ENCODE results near the gene GLS. TPM values are rescaled to one million over a fixed set of nuclear protein-coding genes. Genes with fewer than 3 reads are reported as not detected.
"Not testable (repeated sequence)": the region's sequence is repeated elsewhere in the genome, so short reads cannot be mapped to it uniquely, and the experiment has no call there.

GLS gene
- total RNA-seq, 4 donors from 2014 or later: 111 to 235 (median 146) TPM

DNA sequence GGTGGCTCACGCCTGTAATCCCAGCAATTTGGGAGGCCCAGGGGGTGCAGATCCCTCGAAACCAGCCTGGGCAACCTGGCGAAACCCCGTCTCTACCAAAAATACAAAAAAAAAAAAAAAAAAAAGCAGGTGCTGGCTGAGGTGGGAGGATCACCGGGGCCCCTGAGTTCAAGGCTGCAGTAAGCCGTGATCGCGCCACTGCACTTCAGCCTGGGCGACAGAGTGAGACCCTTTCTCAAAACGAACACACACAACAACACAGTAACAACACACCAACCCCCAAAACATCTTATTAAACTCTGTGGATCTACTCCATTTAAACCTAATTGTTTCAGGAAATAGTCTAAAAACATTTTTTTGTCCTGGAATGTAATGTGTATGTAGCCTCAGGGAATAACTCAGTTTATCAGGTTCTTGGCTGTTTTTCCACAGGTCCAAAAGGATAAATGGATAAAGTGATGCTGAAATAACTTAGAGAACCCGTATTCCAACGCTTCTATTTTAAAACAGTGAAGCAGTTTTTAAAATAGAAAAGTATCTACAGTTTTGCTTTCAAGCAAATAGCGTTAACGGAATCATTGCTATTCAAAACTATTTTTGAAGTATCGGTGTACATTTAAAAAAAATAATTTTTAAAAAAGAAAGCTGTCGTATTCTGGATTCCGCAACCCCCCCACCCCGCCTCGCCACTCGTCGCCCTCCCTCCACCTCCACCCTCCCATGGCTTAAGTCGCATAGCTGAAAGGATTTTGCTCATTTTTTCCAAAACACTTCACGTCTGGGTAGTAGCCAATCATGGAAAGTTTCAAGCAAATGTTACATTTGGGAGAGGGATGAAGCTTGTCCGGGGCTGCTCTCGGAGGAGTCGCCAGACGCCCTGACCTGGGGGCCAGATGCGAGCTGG is 895 bp upstream of the GLS start:
- TF ChIP-seq, protein P1, sequence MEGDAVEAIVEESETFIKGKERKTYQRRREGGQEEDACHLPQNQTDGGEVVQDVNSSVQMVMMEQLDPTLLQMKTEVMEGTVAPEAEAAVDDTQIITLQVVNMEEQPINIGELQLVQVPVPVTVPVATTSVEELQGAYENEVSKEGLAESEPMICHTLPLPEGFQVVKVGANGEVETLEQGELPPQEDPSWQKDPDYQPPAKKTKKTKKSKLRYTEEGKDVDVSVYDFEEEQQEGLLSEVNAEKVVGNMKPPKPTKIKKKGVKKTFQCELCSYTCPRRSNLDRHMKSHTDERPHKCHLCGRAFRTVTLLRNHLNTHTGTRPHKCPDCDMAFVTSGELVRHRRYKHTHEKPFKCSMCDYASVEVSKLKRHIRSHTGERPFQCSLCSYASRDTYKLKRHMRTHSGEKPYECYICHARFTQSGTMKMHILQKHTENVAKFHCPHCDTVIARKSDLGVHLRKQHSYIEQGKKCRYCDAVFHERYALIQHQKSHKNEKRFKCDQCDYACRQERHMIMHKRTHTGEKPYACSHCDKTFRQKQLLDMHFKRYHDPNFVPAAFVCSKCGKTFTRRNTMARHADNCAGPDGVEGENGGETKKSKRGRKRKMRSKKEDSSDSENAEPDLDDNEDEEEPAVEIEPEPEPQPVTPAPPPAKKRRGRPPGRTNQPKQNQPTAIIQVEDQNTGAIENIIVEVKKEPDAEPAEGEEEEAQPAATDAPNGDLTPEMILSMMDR (IDR thresholded peaks at IDR 0.05): no peak
- ATAC-seq (ENCODE audit: low FRiP score) (peak; percentile 22), DNase-seq (ENCODE audit: low spot score) (no peak)

- peak; percentile 2 for ATAC-seq (ENCODE audit: low FRiP score)
- DNase-seq (ENCODE audit: low spot score): no peak
- TF ChIP-seq, protein P1 (IDR thresholded peaks at IDR 0.05): no peak
Measured at GRCh38 chr2:190881084-190881597, 520 bp downstream of the GLS start.

- no peak for DNase-seq (ENCODE audit: low spot score)
- TF ChIP-seq, protein P1 (IDR thresholded peaks at IDR 0.05): no peak
- ATAC-seq (ENCODE audit: low FRiP score): peak; percentile 21
Measured at GRCh38 chr2:190881598-190882410, 1.2 kb downstream of the GLS start.

DNA sequence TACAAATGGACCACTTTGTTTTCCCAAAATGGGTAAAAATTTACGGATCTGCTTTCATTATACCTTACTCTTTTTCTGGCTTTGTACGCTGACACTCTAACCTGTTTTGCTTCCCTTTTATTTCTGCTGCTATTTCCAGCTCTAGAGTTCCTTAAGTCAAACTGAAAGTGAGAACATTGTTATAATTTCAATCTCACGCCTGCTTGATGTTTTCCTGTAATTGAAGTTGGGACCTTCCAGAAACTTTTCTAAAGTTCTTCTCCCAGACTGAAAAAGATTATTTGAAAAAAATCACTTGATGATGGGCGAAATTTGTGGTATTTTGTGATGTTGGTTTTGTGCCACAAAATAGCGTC is 1.8 kb downstream of the GLS start:
- DNase-seq (ENCODE audit: low spot score) (no peak), ATAC-seq (ENCODE audit: low FRiP score) (no peak)
- TF ChIP-seq, protein P1 (IDR thresholded peaks at IDR 0.05): no peak

GRCh38 chr2:190882856-190883582 is 2.4 kb downstream of the GLS start:
- ATAC-seq (ENCODE audit: low FRiP score) (no peak), DNase-seq (ENCODE audit: low spot score) (no peak)
- TF ChIP-seq, protein P1 (IDR thresholded peaks at IDR 0.05): no peak

DNA sequence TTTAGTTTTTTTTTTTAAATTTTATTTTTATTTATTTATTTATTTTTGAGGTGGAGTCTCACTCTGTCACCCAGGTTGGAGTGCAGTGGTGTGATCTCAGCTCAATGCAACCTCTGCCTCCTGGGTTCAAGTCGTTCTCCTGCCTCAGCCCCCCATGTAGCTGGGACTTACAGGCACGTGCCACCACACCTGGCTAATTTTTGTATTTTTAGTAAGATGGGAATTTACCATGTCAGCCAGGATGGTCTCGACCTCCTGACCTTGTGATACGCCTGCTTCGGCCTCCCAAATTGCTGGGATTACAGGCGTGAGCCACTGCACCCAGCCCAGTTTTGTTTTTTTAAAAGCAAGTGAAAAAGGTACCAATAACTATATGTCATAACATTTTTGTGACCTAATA is 5.2 kb downstream of the GLS start:
- DNase-seq (ENCODE audit: low spot score); ATAC-seq (ENCODE audit: low FRiP score): not testable (repeated sequence)

- TF ChIP-seq, protein P1 (IDR thresholded peaks at IDR 0.05): no peak
- ATAC-seq (ENCODE audit: low FRiP score) (peak; percentile 60), DNase-seq (ENCODE audit: low spot score) (no peak)
Measured at GRCh38 chr2:190887089-190887488, 6.5 kb downstream of the GLS start.

Measured in omental fat pad (tissue), 4 donors.